NCI-H69 (cell line): ENCODE results near the gene OTOS.

Experiments
- DNase-seq: peaks from one replicate; lab custom pipeline; 2025; lab: John Stamatoyannopoulos, UW

OTOS gene

GRCh38 chr2:240167588-240167880, 27.1 kb upstream of the OTOS start:
- no peak for DNase-seq

- DNase-seq, result no peak
These were observed 26.5 kb upstream of the OTOS start for GRCh38 chr2:240166761-240167587.

DNA sequence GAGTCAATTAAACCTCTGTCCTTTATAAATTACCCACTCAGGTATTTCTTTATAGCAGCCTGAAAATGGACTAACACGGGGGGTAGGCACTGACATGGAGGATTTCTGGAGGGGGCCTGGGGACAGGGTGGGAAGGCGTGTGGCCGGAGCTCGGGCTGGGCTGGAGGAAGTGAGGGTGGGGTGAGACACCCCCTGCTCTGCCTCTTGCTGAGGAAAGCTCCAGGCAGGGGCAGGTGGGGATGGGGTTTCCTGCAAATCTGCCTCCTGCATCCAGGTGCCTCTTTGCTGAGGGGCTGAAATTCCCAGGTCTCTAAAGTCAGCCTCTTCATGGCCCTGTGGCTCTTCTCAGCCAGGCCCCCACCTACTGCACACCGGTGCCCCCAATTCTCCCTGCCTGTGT, 25.7 kb upstream of the OTOS start:
- no peak for DNase-seq

- DNase-seq, result no peak
These were observed 25.2 kb upstream of the OTOS start for GRCh38 chr2:240165661-240166060.

DNA sequence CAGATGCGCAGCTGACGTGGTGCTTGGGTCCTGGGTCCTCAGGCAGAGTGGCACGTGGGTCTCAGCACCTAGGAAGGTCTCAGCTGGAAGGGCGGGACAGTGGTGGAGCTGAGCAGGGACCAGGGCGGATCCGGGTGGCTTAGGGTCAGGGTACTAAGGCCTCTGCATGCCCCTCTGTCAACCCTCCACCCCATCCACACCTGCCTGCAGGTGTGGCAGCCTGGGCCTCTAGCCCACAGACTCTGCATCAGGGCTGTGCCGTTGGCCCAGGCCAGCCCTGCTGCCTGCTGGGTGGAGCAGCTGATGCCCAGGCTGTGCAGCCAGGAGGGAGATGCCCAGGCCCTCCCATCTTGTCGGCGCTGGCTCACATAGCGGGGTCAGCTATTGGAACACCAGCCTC, 24.6 kb upstream of the OTOS start:
- no peak for DNase-seq

- DNase-seq, result no peak
These were observed 24.1 kb upstream of the OTOS start for GRCh38 chr2:240164586-240164985.

DNA sequence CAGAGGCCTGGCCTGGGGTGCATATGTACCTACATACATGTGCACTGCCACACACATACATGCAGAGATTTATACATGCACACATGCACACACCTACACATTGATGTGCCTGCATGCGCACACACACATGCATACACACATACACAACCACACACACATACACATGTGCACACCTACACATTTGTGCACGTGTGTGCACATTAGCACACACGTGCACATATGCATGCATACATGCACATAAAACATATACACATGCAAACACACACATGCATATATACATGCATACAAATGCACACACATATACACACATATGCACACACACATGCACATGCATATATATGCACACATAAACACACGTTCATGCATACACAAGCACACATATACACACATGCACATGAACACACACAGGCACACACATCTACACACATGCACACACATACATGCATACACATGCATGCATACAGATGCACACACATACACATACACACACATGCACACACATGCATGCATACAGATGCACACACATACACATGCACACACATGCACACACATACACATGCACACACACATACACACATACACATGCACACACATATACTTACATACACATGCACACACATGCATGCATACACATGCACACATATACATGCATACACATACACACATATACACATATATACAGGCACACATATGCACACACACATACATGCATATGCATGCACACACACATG, 23.6 kb upstream of the OTOS start:
- DNase-seq, result no peak

DNA sequence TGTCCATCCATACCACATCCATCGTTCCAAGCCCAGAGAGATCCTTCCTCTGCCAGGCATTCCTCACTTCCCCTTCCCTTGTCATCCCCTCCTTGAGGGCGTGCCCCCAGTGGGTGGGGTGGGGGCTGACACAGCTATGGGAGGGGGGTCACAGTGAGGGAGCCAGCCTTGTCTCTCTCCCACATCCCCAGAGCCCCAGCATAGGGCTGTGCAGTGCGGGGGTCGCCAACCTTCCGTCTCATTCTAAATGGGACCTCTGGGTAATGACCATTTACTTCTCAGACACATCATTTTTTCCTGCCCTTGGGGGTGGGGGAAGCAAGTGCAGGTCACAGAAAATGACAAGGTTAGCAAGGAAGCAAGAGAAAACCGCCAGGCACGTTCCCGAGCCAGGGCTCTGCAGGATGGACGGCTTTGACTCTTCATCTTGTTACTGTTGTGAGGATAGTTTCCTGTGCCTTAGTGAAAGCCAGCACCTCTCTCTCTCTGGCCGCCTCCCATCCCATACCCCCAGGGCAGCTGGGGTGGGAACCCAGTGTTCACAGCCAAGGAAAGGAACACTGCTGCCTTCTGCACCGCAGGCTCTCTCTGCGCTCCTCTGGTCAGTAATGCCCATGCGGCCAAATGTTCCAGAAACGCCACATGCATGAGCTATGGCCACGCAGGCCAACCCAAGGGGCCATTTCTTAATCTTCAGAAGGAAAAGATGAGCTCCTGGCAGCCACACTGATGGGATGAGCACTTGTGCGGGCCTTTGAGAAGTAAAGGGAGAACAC, 22.7 kb upstream of the OTOS start:
- DNase-seq, result no peak

- DNase-seq, result no peak
These were observed 22.1 kb upstream of the OTOS start for GRCh38 chr2:240162531-240162930.

DNA sequence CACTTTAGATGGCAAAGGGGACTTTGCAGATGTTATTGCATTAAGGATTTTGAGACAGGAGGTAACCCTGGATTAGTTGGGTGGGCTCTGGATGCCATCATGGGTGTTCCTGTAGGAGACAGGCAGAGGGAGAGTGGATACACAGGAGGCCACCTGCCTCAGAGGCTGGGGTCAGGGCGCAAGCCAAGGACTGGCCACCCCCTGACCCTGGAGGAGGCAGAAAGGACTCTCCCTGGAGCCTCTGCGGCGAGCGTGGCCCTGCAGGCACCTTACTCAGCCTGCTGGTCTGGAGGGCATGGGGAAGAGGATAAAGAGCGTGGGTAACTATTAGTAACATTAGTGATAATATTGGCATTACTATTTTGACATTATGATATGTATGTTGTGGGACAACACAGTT, 21.6 kb upstream of the OTOS start:
- no peak for DNase-seq

DNA sequence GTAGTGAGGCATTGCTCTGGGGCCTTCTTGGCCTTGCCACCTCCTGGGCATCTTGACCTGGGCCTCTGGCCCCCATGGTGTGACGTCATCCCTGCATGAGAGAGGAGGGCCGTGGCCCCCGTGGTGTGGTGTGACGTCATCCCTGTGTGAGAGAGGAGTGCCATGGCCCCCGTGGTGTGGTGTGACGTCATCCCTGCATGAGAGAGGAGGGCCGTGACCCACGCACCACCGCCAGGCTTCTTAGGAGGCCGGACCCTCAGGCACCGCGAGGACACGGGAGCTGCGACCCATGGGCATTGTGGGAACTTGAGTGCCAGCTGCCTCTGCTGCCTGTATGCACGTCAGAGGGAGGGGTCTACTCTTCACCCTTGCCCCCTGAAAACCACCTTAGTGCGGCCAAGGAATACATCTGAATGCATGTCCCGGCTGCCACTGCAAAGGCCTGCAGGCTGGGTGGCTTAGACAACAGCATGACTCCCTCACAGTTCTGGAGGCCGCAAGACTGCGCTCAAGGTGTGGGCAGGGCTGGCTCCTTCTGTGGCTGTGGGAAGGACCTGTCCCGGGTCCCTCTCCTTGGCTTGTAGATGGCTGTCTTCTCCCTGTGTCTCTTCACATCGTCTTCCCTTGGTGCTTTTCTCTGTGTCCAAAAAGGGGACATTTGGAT, 20.8 kb upstream of the OTOS start:
- DNase-seq, result no peak

GRCh38 chr2:240160291-240161086, 20.0 kb upstream of the OTOS start:
- DNase-seq, result no peak

DNA sequence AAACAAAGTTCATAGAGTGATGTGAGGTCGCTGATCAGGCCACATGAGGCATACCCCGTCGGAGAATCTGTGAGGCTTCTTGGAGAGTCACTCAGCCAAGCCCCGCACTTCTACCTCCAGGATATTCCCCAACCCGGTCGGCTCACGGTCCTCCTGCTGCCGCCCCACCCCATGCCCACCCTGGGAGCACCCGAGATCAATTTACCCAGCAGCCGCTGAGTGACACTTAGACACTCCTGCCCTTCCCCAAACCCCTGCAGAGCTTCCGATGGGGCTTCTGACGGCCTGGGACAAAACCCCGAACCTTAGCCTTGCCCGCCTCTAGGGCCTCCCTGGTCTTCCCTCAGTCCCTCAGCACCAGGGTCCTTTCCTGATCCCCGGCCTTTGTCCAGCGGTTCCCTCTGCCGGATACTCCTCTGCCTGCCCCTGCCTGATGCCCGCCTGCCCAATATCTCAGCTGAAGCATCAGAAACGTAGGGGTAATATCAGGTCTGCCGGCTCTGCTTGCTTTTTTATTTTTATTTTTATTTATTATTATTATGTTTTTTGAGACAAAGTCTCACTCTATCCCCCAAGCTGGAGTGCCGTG, 18.9 kb upstream of the OTOS start:
- peak; percentile 1 for DNase-seq

- no peak for DNase-seq
These were observed 16.7 kb upstream of the OTOS start for GRCh38 chr2:240157147-240157470.

GRCh38 chr2:240156435-240157146, 16.1 kb upstream of the OTOS start:
- DNase-seq, result peak; percentile 8

- no peak for DNase-seq
These were observed 15.4 kb upstream of the OTOS start for GRCh38 chr2:240155745-240156390.

- DNase-seq, result no peak
These were observed 14.7 kb upstream of the OTOS start for GRCh38 chr2:240155048-240155744.

GRCh38 chr2:240154606-240155005, 14.1 kb upstream of the OTOS start:
- DNase-seq, result no peak

DNA sequence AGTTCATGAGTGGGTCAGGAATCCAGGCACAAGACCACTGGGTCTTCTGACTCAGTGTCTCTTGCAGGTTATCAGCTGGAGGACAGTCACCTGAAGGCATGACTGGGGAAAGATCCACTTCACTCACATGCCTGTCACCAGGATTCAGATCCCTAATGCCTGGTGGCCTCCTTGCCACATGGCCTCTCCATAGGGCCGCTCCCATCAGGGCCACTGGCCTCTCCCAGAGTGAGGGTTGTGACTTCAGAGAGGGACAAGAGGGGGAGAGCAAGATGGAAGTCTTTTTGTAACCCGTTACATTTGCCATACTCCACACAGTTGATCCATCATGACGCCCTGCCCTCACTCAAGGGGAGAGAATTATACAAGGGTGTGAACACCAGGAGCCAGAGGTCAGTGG, 13.0 kb upstream of the OTOS start:
- no peak for DNase-seq
